HEK293 (cell line): ENCODE data around the gene NCOA3.

Experiments used
- GLI2 ChIP-seq: fragments of 450-650 bp; formaldehyde crosslinking; IDR thresholded peaks from 2 replicates; pipeline ENCODE4; 2017; ENCODE audit warnings: missing biosample characterization, missing genetic modification characterization, low read depth, borderline replicate concordance
- ZBTB21 ChIP-seq: fragments of 450-650 bp; formaldehyde crosslinking; IDR thresholded peaks from 2 replicates; pipeline ENCODE4 v1.5.1; 2017; ENCODE audit warnings: missing biosample characterization, missing genetic modification characterization
- ZNF664 ChIP-seq: fragments of 450-650 bp; formaldehyde crosslinking; IDR thresholded peaks from 2 replicates; pipeline ENCODE4 v1.5.1; 2016; ENCODE audit warnings: missing biosample characterization, missing genetic modification characterization
- ZNF768 ChIP-seq: fragments of 450-650 bp; formaldehyde crosslinking; IDR thresholded peaks from 2 replicates; pipeline ENCODE4 v1.5.1; 2018; ENCODE audit warnings: missing biosample characterization, mild to moderate bottlenecking, missing genetic modification characterization
- TF ChIP-seq, protein P1 (sequence below): fragments of 450-650 bp; formaldehyde crosslinking; IDR thresholded peaks from 2 replicates; pipeline ENCODE4 v1.5.1; 2016; ENCODE audit warnings: missing biosample characterization, missing genetic modification characterization
- TF ChIP-seq, protein P2 (sequence below): fragments of 450-650 bp; formaldehyde crosslinking; IDR thresholded peaks from 2 replicates; pipeline ENCODE4 v1.5.1; 2016; ENCODE audit warnings: missing biosample characterization, missing genetic modification characterization

DNA sequence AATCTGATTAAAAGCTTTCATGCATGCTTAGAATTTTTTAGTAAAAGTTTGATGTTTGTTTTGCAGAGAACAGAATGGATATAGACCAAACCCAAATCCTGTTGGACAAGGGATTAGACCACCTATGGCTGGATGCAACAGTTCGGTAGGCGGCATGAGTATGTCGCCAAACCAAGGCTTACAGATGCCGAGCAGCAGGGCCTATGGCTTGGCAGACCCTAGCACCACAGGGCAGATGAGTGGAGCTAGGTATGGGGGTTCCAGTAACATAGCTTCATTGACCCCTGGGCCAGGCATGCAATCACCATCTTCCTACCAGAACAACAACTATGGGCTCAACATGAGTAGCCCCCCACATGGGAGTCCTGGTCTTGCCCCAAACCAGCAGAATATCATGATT lies 133.6 kb downstream of the NCOA3 start:
- TF ChIP-seq ZNF664 (no peak), ZBTB21 (no peak), GLI2 (tag by site-specific recombination) (no peak), ZNF768 (no peak)
- TF ChIP-seq, protein P1, sequence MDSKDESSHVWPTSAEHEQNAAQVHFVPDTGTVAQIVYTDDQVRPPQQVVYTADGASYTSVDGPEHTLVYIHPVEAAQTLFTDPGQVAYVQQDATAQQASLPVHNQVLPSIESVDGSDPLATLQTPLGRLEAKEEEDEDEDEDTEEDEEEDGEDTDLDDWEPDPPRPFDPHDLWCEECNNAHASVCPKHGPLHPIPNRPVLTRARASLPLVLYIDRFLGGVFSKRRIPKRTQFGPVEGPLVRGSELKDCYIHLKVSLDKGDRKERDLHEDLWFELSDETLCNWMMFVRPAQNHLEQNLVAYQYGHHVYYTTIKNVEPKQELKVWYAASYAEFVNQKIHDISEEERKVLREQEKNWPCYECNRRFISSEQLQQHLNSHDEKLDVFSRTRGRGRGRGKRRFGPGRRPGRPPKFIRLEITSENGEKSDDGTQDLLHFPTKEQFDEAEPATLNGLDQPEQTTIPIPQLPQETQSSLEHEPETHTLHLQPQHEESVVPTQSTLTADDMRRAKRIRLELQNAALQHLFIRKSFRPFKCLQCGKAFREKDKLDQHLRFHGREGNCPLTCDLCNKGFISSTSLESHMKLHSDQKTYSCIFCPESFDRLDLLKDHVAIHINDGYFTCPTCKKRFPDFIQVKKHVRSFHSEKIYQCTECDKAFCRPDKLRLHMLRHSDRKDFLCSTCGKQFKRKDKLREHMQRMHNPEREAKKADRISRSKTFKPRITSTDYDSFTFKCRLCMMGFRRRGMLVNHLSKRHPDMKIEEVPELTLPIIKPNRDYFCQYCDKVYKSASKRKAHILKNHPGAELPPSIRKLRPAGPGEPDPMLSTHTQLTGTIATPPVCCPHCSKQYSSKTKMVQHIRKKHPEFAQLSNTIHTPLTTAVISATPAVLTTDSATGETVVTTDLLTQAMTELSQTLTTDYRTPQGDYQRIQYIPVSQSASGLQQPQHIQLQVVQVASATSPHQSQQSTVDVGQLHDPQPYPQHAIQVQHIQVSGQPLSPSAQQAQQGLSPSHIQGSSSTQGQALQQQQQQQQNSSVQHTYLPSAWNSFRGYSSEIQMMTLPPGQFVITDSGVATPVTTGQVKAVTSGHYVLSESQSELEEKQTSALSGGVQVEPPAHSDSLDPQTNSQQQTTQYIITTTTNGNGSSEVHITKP (tag by site-specific recombination), result no peak
- TF ChIP-seq, protein P2, sequence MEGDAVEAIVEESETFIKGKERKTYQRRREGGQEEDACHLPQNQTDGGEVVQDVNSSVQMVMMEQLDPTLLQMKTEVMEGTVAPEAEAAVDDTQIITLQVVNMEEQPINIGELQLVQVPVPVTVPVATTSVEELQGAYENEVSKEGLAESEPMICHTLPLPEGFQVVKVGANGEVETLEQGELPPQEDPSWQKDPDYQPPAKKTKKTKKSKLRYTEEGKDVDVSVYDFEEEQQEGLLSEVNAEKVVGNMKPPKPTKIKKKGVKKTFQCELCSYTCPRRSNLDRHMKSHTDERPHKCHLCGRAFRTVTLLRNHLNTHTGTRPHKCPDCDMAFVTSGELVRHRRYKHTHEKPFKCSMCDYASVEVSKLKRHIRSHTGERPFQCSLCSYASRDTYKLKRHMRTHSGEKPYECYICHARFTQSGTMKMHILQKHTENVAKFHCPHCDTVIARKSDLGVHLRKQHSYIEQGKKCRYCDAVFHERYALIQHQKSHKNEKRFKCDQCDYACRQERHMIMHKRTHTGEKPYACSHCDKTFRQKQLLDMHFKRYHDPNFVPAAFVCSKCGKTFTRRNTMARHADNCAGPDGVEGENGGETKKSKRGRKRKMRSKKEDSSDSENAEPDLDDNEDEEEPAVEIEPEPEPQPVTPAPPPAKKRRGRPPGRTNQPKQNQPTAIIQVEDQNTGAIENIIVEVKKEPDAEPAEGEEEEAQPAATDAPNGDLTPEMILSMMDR (tag by site-specific recombination), result no peak
